MM.1S (cell line): ENCODE measurements around the gene STAT6.

ENCODE experiments used
- CTCF ChIP-seq: fragments of 300-600 bp; sonication (generic); IDR thresholded peaks from 2 replicates; pipeline ENCODE4 v1.5.1; 2016; ENCODE audit warnings: antibody characterized with exemption, low read length, mixed read lengths
- EZH2 ChIP-seq: fragments of 300-600 bp; sonication (generic); optimal IDR thresholded peaks from 2 replicates; pipeline ENCODE3; 2017; ENCODE audit warnings: low read depth, mild to moderate bottlenecking, antibody characterized with exemption, low read length, mixed read lengths
- EZH2phosphoT487 ChIP-seq: fragments of 300-600 bp; sonication (generic); IDR thresholded peaks from 2 replicates; pipeline ENCODE4 v1.6.1; 2018; ENCODE audit warnings: antibody characterized with exemption, low read length

- TF ChIP-seq CTCF (no peak), EZH2phosphoT487 (no peak), EZH2 (no peak)
Observed at GRCh38 chr12:57088354-57089270, 22.6 kb downstream of the STAT6 start, which contains the start of gene NAB2.
